Measurements from ENCODE around the gene OXER1.

OXER1 gene

DNA sequence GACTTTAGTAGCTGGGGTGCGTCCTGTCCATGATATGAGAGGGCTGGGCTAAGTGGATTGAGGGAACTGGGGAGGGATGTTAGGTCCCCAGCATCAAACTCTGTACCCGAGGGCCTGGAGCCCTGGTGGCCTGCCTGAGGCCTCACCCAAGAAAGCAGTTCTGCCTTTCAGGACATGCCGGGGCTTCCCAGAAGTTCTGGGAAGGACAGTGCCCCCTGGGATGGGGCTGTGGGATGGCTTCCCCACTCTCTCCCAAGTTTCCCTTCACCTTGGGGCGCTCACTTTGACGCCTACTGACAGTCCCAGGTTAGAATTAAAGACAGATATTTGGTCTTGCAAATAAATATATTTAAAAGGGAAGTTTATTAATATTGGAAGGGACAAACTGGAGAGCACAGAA lies 1.8 kb downstream of the OXER1 start:
- TF ChIP-seq, protein P1, sequence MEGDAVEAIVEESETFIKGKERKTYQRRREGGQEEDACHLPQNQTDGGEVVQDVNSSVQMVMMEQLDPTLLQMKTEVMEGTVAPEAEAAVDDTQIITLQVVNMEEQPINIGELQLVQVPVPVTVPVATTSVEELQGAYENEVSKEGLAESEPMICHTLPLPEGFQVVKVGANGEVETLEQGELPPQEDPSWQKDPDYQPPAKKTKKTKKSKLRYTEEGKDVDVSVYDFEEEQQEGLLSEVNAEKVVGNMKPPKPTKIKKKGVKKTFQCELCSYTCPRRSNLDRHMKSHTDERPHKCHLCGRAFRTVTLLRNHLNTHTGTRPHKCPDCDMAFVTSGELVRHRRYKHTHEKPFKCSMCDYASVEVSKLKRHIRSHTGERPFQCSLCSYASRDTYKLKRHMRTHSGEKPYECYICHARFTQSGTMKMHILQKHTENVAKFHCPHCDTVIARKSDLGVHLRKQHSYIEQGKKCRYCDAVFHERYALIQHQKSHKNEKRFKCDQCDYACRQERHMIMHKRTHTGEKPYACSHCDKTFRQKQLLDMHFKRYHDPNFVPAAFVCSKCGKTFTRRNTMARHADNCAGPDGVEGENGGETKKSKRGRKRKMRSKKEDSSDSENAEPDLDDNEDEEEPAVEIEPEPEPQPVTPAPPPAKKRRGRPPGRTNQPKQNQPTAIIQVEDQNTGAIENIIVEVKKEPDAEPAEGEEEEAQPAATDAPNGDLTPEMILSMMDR (IDR thresholded peaks at IDR 0.05; ENCODE audit: low read depth, low read length, poor library complexity, severe bottlenecking): no peak
- TF ChIP-seq EZH2phosphoT487 (IDR thresholded peaks at IDR 0.05; ENCODE audit: borderline replicate concordance, low read length): no peak

DNA sequence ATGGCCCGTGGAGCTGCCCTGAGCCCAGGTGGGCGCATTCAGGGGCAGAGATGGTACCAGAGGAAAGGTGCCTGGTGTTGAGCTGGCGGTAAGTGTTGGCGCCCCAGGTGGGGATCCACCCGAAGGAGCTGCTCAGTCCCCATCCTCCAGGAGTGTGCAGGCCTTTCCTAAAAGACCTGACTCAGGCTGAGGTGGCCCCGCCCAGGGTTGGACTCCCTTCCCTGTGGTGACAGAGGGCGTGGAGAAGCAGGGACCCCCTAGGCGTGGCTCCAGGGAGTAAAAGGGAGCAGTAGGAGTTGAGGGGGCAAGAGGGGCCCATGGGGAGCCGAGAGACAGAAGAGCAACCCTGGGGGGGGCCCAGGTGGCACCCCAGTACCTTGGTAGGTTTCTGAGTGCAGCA lies 2.4 kb downstream of the OXER1 start:
- Histone ChIP-seq H3K4me2 (ENCODE audit: low read length) (no peak overlapping the region), H3K4me1 (ENCODE audit: control insufficient read depth, low read length) (no peaks in the 10 kb centered on the region), H3K36me3 (ENCODE audit: control insufficient read depth, low read length) (no peaks in the 10 kb centered on the region), H3F3A (ENCODE audit: control insufficient read depth, insufficient read depth) (no peaks in the 10 kb centered on the region), H3K79me2 (ENCODE audit: control insufficient read depth, low read length) (no peaks in the 10 kb centered on the region), H4K20me1 (ENCODE audit: control insufficient read depth, insufficient read depth, low read depth, low read length) (no peaks in the 10 kb centered on the region), H3K9me2 (replicated peaks; ENCODE audit: control insufficient read depth, low read length) (no peaks in the 10 kb centered on the region), H3K4me3 (ENCODE audit: low read length) (no peak overlapping the region), H3K27me3 (ENCODE audit: control insufficient read depth, low read length) (no peaks in the 10 kb centered on the region), H3K9me3 (ENCODE audit: control insufficient read depth, insufficient read depth, low read length) (no peaks in the 10 kb centered on the region), H3K27ac (ENCODE audit: low read depth, low read length) (no peak overlapping the region)
- TF ChIP-seq, protein P1 (IDR thresholded peaks at IDR 0.05; ENCODE audit: low read depth, low read length, poor library complexity, severe bottlenecking): no peak
- TF ChIP-seq EZH2phosphoT487 (IDR thresholded peaks at IDR 0.05; ENCODE audit: borderline replicate concordance, low read length): no peak

More for the DNA sequence above, 1.8 kb downstream of the OXER1 start:
- H3K4me3 ChIP-seq (ENCODE audit: low read length): no peak overlapping the region
- H3K27ac ChIP-seq (ENCODE audit: low read depth, low read length): no peak overlapping the region
- no peaks in the 10 kb centered on the region for H3K4me1 ChIP-seq (ENCODE audit: control insufficient read depth, low read length)
- no peaks in the 10 kb centered on the region for H3K9me3 ChIP-seq (ENCODE audit: control insufficient read depth, insufficient read depth, low read length)
- H3K36me3 ChIP-seq (ENCODE audit: control insufficient read depth, low read length): no peaks in the 10 kb centered on the region
- no peak overlapping the region for H3K4me2 ChIP-seq (ENCODE audit: low read length)
- no peaks in the 10 kb centered on the region for H3F3A ChIP-seq (ENCODE audit: control insufficient read depth, insufficient read depth)
- H3K27me3 ChIP-seq (ENCODE audit: control insufficient read depth, low read length): no peaks in the 10 kb centered on the region
- no peaks in the 10 kb centered on the region for H3K9me2 ChIP-seq (replicated peaks; ENCODE audit: control insufficient read depth, low read length)
- no peaks in the 10 kb centered on the region for H4K20me1 ChIP-seq (ENCODE audit: control insufficient read depth, insufficient read depth, low read depth, low read length)
- H3K79me2 ChIP-seq (ENCODE audit: control insufficient read depth, low read length): no peaks in the 10 kb centered on the region

DNA sequence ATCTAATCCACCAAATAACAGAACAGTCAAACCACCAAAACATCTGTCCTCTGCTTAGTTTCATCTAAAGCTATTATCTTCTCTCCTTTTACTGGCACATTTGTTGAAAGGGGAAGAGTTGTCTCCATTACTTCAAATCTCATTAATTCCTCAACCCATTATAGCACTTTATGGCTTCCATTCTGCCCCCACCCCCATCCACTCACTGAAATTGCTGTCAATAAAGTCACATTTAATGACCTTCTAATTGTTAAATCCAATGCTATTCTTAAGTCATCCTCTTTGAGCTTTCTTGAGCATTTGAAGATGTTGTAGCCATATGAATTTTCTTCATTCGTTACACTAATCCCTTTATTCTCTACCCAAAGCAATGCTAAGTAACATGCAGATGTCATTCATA lies 5.2 kb downstream of the OXER1 start:
- no peaks in the 10 kb centered on the region for H3K9me2 ChIP-seq (replicated peaks; ENCODE audit: control insufficient read depth, low read length)
- TF ChIP-seq EZH2phosphoT487 (IDR thresholded peaks at IDR 0.05; ENCODE audit: borderline replicate concordance, low read length): no peak
- TF ChIP-seq, protein P1 (IDR thresholded peaks at IDR 0.05; ENCODE audit: low read depth, low read length, poor library complexity, severe bottlenecking): no peak

More for the DNA sequence above, 5.2 kb downstream of the OXER1 start:
- Histone ChIP-seq H3K4me2 (ENCODE audit: low read length) (no peak overlapping the region), H3F3A (ENCODE audit: control insufficient read depth, insufficient read depth) (no peaks in the 10 kb centered on the region), H3K36me3 (ENCODE audit: control insufficient read depth, low read length) (no peaks in the 10 kb centered on the region), H3K4me1 (ENCODE audit: control insufficient read depth, low read length) (peaks cover 11% of the 10 kb centered on the region), H3K27ac (ENCODE audit: low read depth, low read length) (no peak overlapping the region), H3K9me3 (ENCODE audit: control insufficient read depth, insufficient read depth, low read length) (no peaks in the 10 kb centered on the region), H3K4me3 (ENCODE audit: low read length) (no peak overlapping the region), H3K27me3 (ENCODE audit: control insufficient read depth, low read length) (no peaks in the 10 kb centered on the region), H4K20me1 (ENCODE audit: control insufficient read depth, insufficient read depth, low read depth, low read length) (no peaks in the 10 kb centered on the region), H3K79me2 (ENCODE audit: control insufficient read depth, low read length) (no peaks in the 10 kb centered on the region)
